GM18499 (cell line): ENCODE results near the gene VGLL4.
"Not testable (repeated sequence)": the region's sequence is repeated elsewhere in the genome, so short reads cannot be mapped to it uniquely, and the experiment has no call there.

Source experiments
- ATAC-seq: cut with Tn5 transposase; IDR thresholded peaks from one replicate; pipeline ENCODE4 v1.9.1; 2021; ENCODE audit warnings: moderate number of reproducible peaks; ENCODE audit not compliant: insufficient read depth, unreplicated experiment

Gene VGLL4

GRCh38 chr3:11541321-11542303, 102.1 kb downstream of the VGLL4 start:
- ATAC-seq: no peak

GRCh38 chr3:11539677-11540076, 104.0 kb downstream of the VGLL4 start:
- no peak for ATAC-seq

- ATAC-seq: no peak
Measured at GRCh38 chr3:11539218-11539617, 104.5 kb downstream of the VGLL4 start.

GRCh38 chr3:11538581-11538980, 105.1 kb downstream of the VGLL4 start:
- ATAC-seq: no peak

- no peak for ATAC-seq
Measured at GRCh38 chr3:11536936-11537612, 106.6 kb downstream of the VGLL4 start.

GRCh38 chr3:11536132-11536935, 107.4 kb downstream of the VGLL4 start:
- no peak for ATAC-seq

- no peak for ATAC-seq
Measured at GRCh38 chr3:11535243-11535960, 108.3 kb downstream of the VGLL4 start.

- ATAC-seq: no peak
Measured at GRCh38 chr3:11534793-11535101, 109.0 kb downstream of the VGLL4 start.

- no peak for ATAC-seq
Measured at GRCh38 chr3:11534011-11534792, 109.5 kb downstream of the VGLL4 start.

- ATAC-seq: no peak
Measured at GRCh38 chr3:11532931-11533391, 110.8 kb downstream of the VGLL4 start.

GRCh38 chr3:11530153-11530721, 113.5 kb downstream of the VGLL4 start:
- ATAC-seq: no peak

GRCh38 chr3:11529281-11529680, 114.4 kb downstream of the VGLL4 start:
- no peak for ATAC-seq

GRCh38 chr3:11526121-11526520, 117.6 kb downstream of the VGLL4 start:
- not testable (repeated sequence) for ATAC-seq

- no peak for ATAC-seq
Measured at GRCh38 chr3:11523572-11524101, 120.1 kb downstream of the VGLL4 start.

- ATAC-seq: no peak
Measured at GRCh38 chr3:11522953-11523571, 120.7 kb downstream of the VGLL4 start.

- no peak for ATAC-seq
Measured at GRCh38 chr3:11522398-11522715, 121.4 kb downstream of the VGLL4 start.

GRCh38 chr3:11521167-11521566, 122.5 kb downstream of the VGLL4 start:
- ATAC-seq: no peak

GRCh38 chr3:11517601-11518000, 126.1 kb downstream of the VGLL4 start:
- no peak for ATAC-seq
